ENCODE measurements around the gene LZTR1. TPM values are rescaled to one million over a fixed set of nuclear protein-coding genes. Genes with fewer than 3 reads are reported as not detected.
"Not testable (repeated sequence)": the region's sequence is repeated elsewhere in the genome, so short reads cannot be mapped to it uniquely, and the experiment has no call there.

LZTR1 gene
- total RNA-seq, 2 experiments from 2014 or later = 48.4 to 51.3 TPM

GRCh38 chr22:21045585-21046294, 63.6 kb downstream of the LZTR1 start, which contains the start of gene LRRC74B:
Gene LRRC74B, plus strand, starts transcription at chr22:21045946. Its CDS starts 41 bp downstream, at chr22:21045987.
- Histone ChIP-seq H3K27me3 (ENCODE audit: control insufficient read depth in 1 of 2, insufficient read depth in 2 of 2, low read length in 2 of 2) (peaks cover 6 to 7% of the 10 kb centered on the region in 2 experiments), H3K27ac (ENCODE audit: low read depth in 1 of 2, low read length in 2 of 2) (no peak within 1 kb of the TSS), H3K9me3 (ENCODE audit: control insufficient read depth in 1 of 2, insufficient read depth in 1 of 2, low read length in 2 of 2) (no peaks in the 10 kb centered on the region), H3K36me3 (ENCODE audit: insufficient read depth, low read length) (no peaks in the 10 kb centered on the region), H3K4me1 (ENCODE audit: insufficient read depth, low read length) (peaks cover 30% of the 10 kb centered on the region), H3K4me3 (ENCODE audit: low read length) (peak within 1 kb of the TSS; percentile 16)
- H3K36me3 Mint-ChIP-seq (ENCODE audit: low read depth) = no peaks in the 10 kb centered on the region
- H3K27me3 Mint-ChIP-seq = peaks cover 29% of the 10 kb centered on the region
- ATAC-seq (ENCODE audit: poor library complexity) (peak; percentile 96), DNase-seq (peak; percentile 52 to 82 (median 60))
- ChIA-PET CTCF (no interaction called here), POLR2A (interaction anchor here (1.4 kb wide), 1 partner anchor 44 kb away, joined by 4 read pairs; the partner anchor contains the start of gene THAP7)
- H3K27ac Mint-ChIP-seq = peak within 1 kb of the TSS; percentile 61
- peak within 1 kb of the TSS; percentile 42 for H3K4me3 Mint-ChIP-seq
- H3K9me3 Mint-ChIP-seq = no peaks in the 10 kb centered on the region
- H3K4me1 Mint-ChIP-seq (ENCODE audit: low read depth) = peaks cover 21% of the 10 kb centered on the region
- intact Hi-C loops (cut with DNase I, micrococcal nuclease) = no loop called here
- no peak for TF ChIP-seq CTCF (IDR thresholded peaks at IDR 0.05)

GRCh38 chr22:21047035-21047661, 65.1 kb downstream of the LZTR1 start:
- H3K27ac Mint-ChIP-seq = no peak overlapping the region
- CTCF ChIA-PET = no interaction called here

GRCh38 chr22:21047730-21048129, 65.6 kb downstream of the LZTR1 start:
- Mint-ChIP-seq H3K27ac (no peak overlapping the region), H3K4me3 (no peak overlapping the region), H3K4me1 (ENCODE audit: low read depth) (peaks cover 21% of the 10 kb centered on the region), H3K27me3 (peaks cover 25% of the 10 kb centered on the region), H3K9me3 (no peaks in the 10 kb centered on the region), H3K36me3 (ENCODE audit: low read depth) (no peaks in the 10 kb centered on the region)
- intact Hi-C loops (cut with DNase I, micrococcal nuclease) = no loop called here
- H3K4me1 ChIP-seq (ENCODE audit: insufficient read depth, low read length) = peaks cover 30% of the 10 kb centered on the region
- no peak for DNase-seq
- TF ChIP-seq CTCF (IDR thresholded peaks at IDR 0.05) = no peak
- peaks cover 6 to 7% of the 10 kb centered on the region in 2 experiments for H3K27me3 ChIP-seq (ENCODE audit: control insufficient read depth in 1 of 2, insufficient read depth in 2 of 2, low read length in 2 of 2)
- ChIA-PET CTCF (no interaction called here), POLR2A (no interaction called here)
- ATAC-seq (ENCODE audit: poor library complexity) = no peak
- no peak overlapping the region for H3K27ac ChIP-seq (ENCODE audit: low read depth in 1 of 2, low read length in 2 of 2)
- H3K36me3 ChIP-seq (ENCODE audit: insufficient read depth, low read length) = no peaks in the 10 kb centered on the region
- H3K9me3 ChIP-seq (ENCODE audit: control insufficient read depth in 1 of 2, insufficient read depth in 1 of 2, low read length in 2 of 2) = no peaks in the 10 kb centered on the region
- no peak overlapping the region for H3K4me3 ChIP-seq (ENCODE audit: low read length)

More at GRCh38 chr22:21047035-21047661, 65.1 kb downstream of the LZTR1 start:
- no peaks in the 10 kb centered on the region for H3K36me3 Mint-ChIP-seq (ENCODE audit: low read depth)
- H3K4me3 ChIP-seq (ENCODE audit: low read length) = no peak overlapping the region
- H3K9me3 Mint-ChIP-seq = no peaks in the 10 kb centered on the region
- H3K27me3 ChIP-seq (ENCODE audit: control insufficient read depth in 1 of 2, insufficient read depth in 2 of 2, low read length in 2 of 2) = peaks cover 6 to 7% of the 10 kb centered on the region in 2 experiments
- H3K4me3 Mint-ChIP-seq = no peak overlapping the region
- no peak overlapping the region for H3K27ac ChIP-seq (ENCODE audit: low read depth in 1 of 2, low read length in 2 of 2)
- peaks cover 27% of the 10 kb centered on the region for H3K27me3 Mint-ChIP-seq
- intact Hi-C loops (cut with DNase I, micrococcal nuclease) = no loop called here
- DNase-seq (no peak), ATAC-seq (ENCODE audit: poor library complexity) (no peak)
- POLR2A ChIA-PET = no interaction called here
- peaks cover 30% of the 10 kb centered on the region for H3K4me1 ChIP-seq (ENCODE audit: insufficient read depth, low read length)
- H3K36me3 ChIP-seq (ENCODE audit: insufficient read depth, low read length) = no peaks in the 10 kb centered on the region
- no peak for TF ChIP-seq CTCF (IDR thresholded peaks at IDR 0.05)
- H3K9me3 ChIP-seq (ENCODE audit: control insufficient read depth in 1 of 2, insufficient read depth in 1 of 2, low read length in 2 of 2) = no peaks in the 10 kb centered on the region
- H3K4me1 Mint-ChIP-seq (ENCODE audit: low read depth) = peaks cover 21% of the 10 kb centered on the region

GRCh38 chr22:21048448-21048847, 66.4 kb downstream of the LZTR1 start:
- H3K36me3 ChIP-seq (ENCODE audit: insufficient read depth, low read length); H3K4me3 Mint-ChIP-seq; POLR2A ChIA-PET; H3K36me3 Mint-ChIP-seq (ENCODE audit: low read depth); H3K27me3 ChIP-seq (ENCODE audit: control insufficient read depth in 1 of 2, insufficient read depth in 2 of 2, low read length in 2 of 2); ATAC-seq (ENCODE audit: poor library complexity); intact Hi-C loops (cut with DNase I, micrococcal nuclease); DNase-seq; H3K27ac Mint-ChIP-seq; H3K9me3 Mint-ChIP-seq; H3K4me3 ChIP-seq (ENCODE audit: low read length); CTCF ChIA-PET; H3K9me3 ChIP-seq (ENCODE audit: control insufficient read depth in 1 of 2, insufficient read depth in 1 of 2, low read length in 2 of 2); H3K27ac ChIP-seq (ENCODE audit: low read depth in 1 of 2, low read length in 2 of 2): not testable (repeated sequence)
- Mint-ChIP-seq H3K4me1 (ENCODE audit: low read depth) (peaks cover 17% of the 10 kb centered on the region), H3K27me3 (peaks cover 18% of the 10 kb centered on the region)
- H3K4me1 ChIP-seq (ENCODE audit: insufficient read depth, low read length) = peaks cover 26% of the 10 kb centered on the region

Data from CD4-positive, alpha-beta T cell (primary cell).